ENCODE data around the gene CREM.

The CREM gene

DNA sequence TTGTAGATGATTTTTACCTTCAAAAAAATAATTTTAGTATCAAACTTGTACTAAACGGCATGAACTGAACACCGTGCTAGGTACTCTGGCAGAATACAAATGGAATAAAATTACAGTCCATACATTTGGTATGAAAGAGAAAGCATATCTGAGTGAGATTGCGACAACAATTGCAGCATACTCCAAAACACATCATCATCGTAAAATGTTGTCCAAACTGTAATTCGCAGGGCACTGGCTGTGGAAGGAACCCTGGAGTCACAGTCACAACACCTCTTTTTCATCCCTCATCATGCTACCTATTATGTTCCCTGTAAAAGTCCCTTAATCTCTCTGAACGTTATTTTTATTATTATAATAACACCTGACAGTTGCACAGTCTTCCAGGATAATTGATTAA lies 13.5 kb downstream of the CREM start:
- Histone ChIP-seq H3K9ac (ENCODE audit: low read depth, low read length) (no peak overlapping the region), H3K4me3 (ENCODE audit: low read length) (no peak overlapping the region), H3K27ac (ENCODE audit: low read length) (no peak overlapping the region), H3K9me3 (ENCODE audit: insufficient read depth, low read depth, low read length) (no peaks in the 10 kb centered on the region), H3K4me1 (ENCODE audit: insufficient read depth, low read length) (no peaks in the 10 kb centered on the region; the same call in 1 of the 2 replicates), H3K36me3 (ENCODE audit: insufficient read depth, low read depth, low read length) (no peaks in the 10 kb centered on the region), H3K27me3 (ENCODE audit: insufficient read depth, low read length) (no peaks in the 10 kb centered on the region)

GRCh38 chr10:35140727-35141126 lies 14.1 kb downstream of the CREM start:
- H3K27me3 ChIP-seq (ENCODE audit: insufficient read depth, low read length): no peaks in the 10 kb centered on the region
- no peak overlapping the region for H3K9ac ChIP-seq (ENCODE audit: low read depth, low read length)
- no peaks in the 10 kb centered on the region for H3K9me3 ChIP-seq (ENCODE audit: insufficient read depth, low read depth, low read length)

GRCh38 chr10:35150308-35150707 lies 23.7 kb downstream of the CREM start:
- H3K4me3 ChIP-seq (ENCODE audit: low read length): no peak overlapping the region

More at GRCh38 chr10:35140727-35141126, 14.1 kb downstream of the CREM start:
- no peaks in the 10 kb centered on the region for H3K36me3 ChIP-seq (ENCODE audit: insufficient read depth, low read depth, low read length)
- H3K4me3 ChIP-seq (ENCODE audit: low read length): no peak overlapping the region
- H3K27ac ChIP-seq (ENCODE audit: low read length): no peak overlapping the region
- H3K4me1 ChIP-seq (ENCODE audit: insufficient read depth, low read length): no peaks in the 10 kb centered on the region; the same call in 1 of the 2 replicates

DNA sequence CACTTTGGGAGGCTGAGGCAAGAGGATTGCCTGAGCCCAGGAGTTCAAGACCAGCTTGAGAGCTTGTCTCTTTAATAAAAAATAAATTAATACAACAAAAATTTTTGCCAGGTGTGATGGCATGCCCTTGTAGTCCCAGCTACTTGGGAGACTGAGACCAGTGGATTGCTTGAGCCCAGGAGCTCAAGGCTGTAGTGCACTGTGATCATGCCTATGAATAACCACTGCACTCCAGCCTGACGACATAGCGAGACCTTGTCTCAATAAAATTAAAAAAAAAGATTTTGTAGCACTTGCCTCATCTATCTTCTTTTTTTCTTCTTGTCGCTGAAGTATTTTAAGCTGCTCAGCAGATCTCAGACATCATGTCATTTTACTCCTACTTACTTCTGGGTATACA lies 26.3 kb downstream of the CREM start:
- Histone ChIP-seq H3K9me3 (ENCODE audit: insufficient read depth, low read depth, low read length) (no peaks in the 10 kb centered on the region), H3K27me3 (ENCODE audit: insufficient read depth, low read length) (no peaks in the 10 kb centered on the region), H3K4me1 (ENCODE audit: insufficient read depth, low read length) (no peaks in the 10 kb centered on the region), H3K4me3 (ENCODE audit: low read length) (no peak overlapping the region), H3K27ac (ENCODE audit: low read length) (no peak overlapping the region), H3K36me3 (ENCODE audit: insufficient read depth, low read depth, low read length) (no peaks in the 10 kb centered on the region; the same call in 1 of the 2 replicates), H3K9ac (ENCODE audit: low read depth, low read length) (no peak overlapping the region)

More at GRCh38 chr10:35150308-35150707, 23.7 kb downstream of the CREM start:
- Histone ChIP-seq H3K9me3 (ENCODE audit: insufficient read depth, low read depth, low read length) (no peaks in the 10 kb centered on the region), H3K9ac (ENCODE audit: low read depth, low read length) (no peak overlapping the region), H3K27me3 (ENCODE audit: insufficient read depth, low read length) (no peaks in the 10 kb centered on the region), H3K27ac (ENCODE audit: low read length) (no peak overlapping the region), H3K4me1 (ENCODE audit: insufficient read depth, low read length) (no peaks in the 10 kb centered on the region), H3K36me3 (ENCODE audit: insufficient read depth, low read depth, low read length) (no peaks in the 10 kb centered on the region; the same call in 1 of the 2 replicates)

DNA sequence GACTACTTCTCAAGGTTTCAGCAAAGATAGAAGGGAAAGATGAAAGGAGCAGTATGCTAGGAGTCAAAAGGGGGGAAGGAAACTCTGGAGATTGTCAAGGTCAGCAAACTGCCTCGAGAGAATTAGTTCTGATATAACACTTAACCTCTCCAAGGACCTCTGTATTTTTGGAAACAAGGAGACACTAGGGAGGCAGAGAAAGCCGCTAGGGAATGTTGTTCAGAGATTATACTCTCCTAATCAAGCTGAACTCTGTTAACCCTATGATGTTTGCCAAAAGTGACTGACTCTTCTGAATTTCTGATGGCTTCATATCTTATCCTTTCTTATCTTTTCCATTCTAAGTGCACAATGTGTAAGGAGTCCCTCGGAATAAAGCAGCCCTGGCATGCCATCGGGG lies 27.1 kb downstream of the CREM start:
- H3K9me3 ChIP-seq (ENCODE audit: insufficient read depth, low read depth, low read length): no peaks in the 10 kb centered on the region

DNA sequence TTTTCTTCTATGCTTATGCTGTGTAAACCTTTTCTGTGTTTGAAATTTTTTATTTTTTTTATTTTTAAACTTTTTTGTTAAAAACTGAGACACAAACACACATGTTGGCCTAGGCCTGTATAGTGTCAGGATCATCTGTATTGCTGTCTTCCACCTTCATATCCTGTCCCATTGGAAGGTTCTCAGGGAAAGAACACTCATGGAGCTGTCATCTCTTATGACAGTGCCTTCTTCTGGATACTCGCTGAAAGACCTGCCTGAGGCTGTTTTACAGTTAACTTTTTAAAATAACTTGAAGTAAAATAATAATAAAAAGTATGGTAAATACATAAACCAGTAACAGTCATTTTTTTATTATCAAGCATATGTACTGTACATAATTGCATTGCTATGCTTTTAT lies 34.1 kb downstream of the CREM start:
- Histone ChIP-seq H3K27ac (ENCODE audit: low read length) (no peak overlapping the region), H3K36me3 (ENCODE audit: insufficient read depth, low read depth, low read length) (no peaks in the 10 kb centered on the region), H3K9me3 (ENCODE audit: insufficient read depth, low read depth, low read length) (no peaks in the 10 kb centered on the region), H3K4me1 (ENCODE audit: insufficient read depth, low read length) (no peaks in the 10 kb centered on the region), H3K4me3 (ENCODE audit: low read length) (no peak overlapping the region), H3K27me3 (ENCODE audit: insufficient read depth, low read length) (no peaks in the 10 kb centered on the region), H3K9ac (ENCODE audit: low read depth, low read length) (no peak overlapping the region)

More for the DNA sequence above, 27.1 kb downstream of the CREM start:
- Histone ChIP-seq H3K27me3 (ENCODE audit: insufficient read depth, low read length) (no peaks in the 10 kb centered on the region), H3K36me3 (ENCODE audit: insufficient read depth, low read depth, low read length) (no peaks in the 10 kb centered on the region), H3K27ac (ENCODE audit: low read length) (no peak overlapping the region), H3K4me1 (ENCODE audit: insufficient read depth, low read length) (no peaks in the 10 kb centered on the region), H3K4me3 (ENCODE audit: low read length) (no peak overlapping the region), H3K9ac (ENCODE audit: low read depth, low read length) (no peak overlapping the region)

DNA sequence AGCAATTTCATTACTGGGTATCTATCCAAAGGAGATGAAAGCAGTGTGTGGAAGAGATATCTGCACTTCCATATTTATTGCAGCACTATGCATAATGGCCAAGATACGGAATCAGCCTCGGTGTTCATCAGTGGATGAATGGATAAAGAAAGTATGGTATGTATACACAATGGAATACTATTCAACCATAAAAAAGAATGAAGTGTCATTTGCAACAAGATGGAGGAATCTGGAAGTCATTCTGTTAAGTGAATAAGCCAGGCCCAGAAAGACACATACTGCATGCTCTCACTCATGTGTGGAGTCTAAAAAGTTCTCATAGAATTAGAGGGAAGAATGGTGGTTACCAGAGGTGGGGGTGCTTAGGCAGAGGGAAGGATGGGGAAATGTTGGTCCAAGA lies 35.3 kb downstream of the CREM start:
- Histone ChIP-seq H3K9ac (ENCODE audit: low read depth, low read length) (no peak overlapping the region), H3K4me3 (ENCODE audit: low read length) (no peak overlapping the region), H3K27me3 (ENCODE audit: insufficient read depth, low read length) (no peaks in the 10 kb centered on the region)

DNA sequence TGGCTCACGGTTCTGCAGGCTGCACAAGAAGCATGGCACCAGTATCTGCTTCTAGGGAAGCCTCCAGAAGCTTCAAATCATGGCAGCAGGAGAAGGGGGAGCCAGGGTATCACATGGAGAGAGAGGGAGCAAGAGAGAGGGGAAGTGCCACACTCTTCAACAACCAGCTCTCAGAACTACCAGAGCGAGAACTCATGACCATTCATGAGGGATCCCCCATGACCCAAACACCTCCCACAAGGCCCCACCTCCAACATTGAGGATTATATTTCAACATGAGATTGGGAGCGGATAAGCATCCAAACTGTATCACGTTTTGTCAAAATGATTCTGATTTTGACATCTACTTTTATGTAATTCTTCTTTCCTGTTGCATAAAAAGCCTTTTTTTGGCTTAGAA lies 38.5 kb downstream of the CREM start:
- Histone ChIP-seq H3K4me3 (ENCODE audit: low read length) (no peak overlapping the region), H3K9ac (ENCODE audit: low read depth, low read length) (no peak overlapping the region), H3K27ac (ENCODE audit: low read length) (no peak overlapping the region), H3K9me3 (ENCODE audit: insufficient read depth, low read depth, low read length) (no peaks in the 10 kb centered on the region), H3K36me3 (ENCODE audit: insufficient read depth, low read depth, low read length) (no peaks in the 10 kb centered on the region), H3K4me1 (ENCODE audit: insufficient read depth, low read length) (no peaks in the 10 kb centered on the region), H3K27me3 (ENCODE audit: insufficient read depth, low read length) (no peaks in the 10 kb centered on the region)

More for the DNA sequence above, 35.3 kb downstream of the CREM start:
- Histone ChIP-seq H3K27ac (ENCODE audit: low read length) (no peak overlapping the region), H3K36me3 (ENCODE audit: insufficient read depth, low read depth, low read length) (no peaks in the 10 kb centered on the region), H3K4me1 (ENCODE audit: insufficient read depth, low read length) (no peaks in the 10 kb centered on the region), H3K9me3 (ENCODE audit: insufficient read depth, low read depth, low read length) (no peaks in the 10 kb centered on the region)

DNA sequence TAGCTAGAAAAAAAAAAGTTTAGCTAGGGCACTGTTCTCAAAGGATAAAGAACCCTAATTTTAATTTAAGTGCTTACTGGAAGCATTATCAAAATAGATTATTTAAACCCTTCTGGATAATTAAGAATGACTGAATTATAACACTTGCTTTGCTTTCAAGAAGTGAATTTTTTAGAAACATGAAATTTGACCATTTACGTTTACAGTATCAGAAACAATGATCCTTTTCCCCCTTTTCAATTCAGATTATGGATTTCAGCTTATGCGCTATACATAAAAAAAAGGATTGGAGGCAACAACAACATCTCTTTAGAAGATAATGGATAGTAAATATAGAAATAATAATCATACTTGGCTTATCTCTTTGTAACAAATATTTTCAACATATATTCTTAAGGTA lies 39.2 kb downstream of the CREM start:
- Histone ChIP-seq H3K4me3 (ENCODE audit: low read length) (no peak overlapping the region), H3K36me3 (ENCODE audit: insufficient read depth, low read depth, low read length) (no peaks in the 10 kb centered on the region), H3K27me3 (ENCODE audit: insufficient read depth, low read length) (no peaks in the 10 kb centered on the region), H3K9ac (ENCODE audit: low read depth, low read length) (no peak overlapping the region), H3K4me1 (ENCODE audit: insufficient read depth, low read length) (no peaks in the 10 kb centered on the region), H3K27ac (ENCODE audit: low read length) (no peak overlapping the region), H3K9me3 (ENCODE audit: insufficient read depth, low read depth, low read length) (no peaks in the 10 kb centered on the region)

DNA sequence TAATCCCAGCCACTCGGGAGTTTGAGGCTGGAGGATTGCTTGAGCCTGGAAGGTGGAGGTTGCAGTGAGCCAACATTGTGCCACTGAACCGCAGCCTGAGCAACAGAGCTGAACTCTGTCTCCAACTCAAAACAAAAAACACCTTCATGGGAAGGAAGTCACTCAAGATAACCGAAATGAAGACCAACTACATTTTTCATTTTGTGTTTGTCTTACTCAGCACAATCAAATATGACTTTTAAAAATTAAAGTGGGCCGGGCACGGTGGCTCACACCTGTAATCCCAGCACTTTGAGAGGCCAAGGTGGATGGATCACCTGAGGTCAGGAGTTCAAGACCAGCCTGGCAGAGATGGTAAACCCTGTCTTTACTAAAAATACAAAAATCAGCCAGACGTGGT lies 40.0 kb downstream of the CREM start:
- H3K27ac ChIP-seq (ENCODE audit: low read length): no peak overlapping the region
- no peak overlapping the region for H3K4me3 ChIP-seq (ENCODE audit: low read length)
- no peaks in the 10 kb centered on the region for H3K27me3 ChIP-seq (ENCODE audit: insufficient read depth, low read length)
- H3K36me3 ChIP-seq (ENCODE audit: insufficient read depth, low read depth, low read length): no peaks in the 10 kb centered on the region
- H3K4me1 ChIP-seq (ENCODE audit: insufficient read depth, low read length): no peaks in the 10 kb centered on the region
- H3K9ac ChIP-seq (ENCODE audit: low read depth, low read length): no peak overlapping the region
- no peaks in the 10 kb centered on the region for H3K9me3 ChIP-seq (ENCODE audit: insufficient read depth, low read depth, low read length)

DNA sequence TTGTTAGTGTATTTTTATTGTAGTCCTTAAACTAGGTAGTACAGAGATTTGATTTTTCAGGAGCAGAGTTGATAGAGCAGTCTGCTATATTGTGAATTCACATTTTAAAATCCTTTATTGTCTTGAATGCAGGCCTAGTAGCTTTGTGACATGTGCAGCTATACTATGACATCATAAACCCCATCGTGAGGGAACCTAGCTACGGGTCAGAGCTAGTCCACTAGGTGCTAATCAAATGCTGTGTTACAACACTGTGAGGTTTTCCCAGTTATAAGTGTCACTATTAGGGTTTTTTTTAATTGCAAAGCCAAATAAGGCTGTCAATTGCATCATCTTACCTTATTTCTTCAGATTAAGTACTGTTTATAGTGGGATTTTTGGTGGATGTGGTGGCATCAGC lies 40.7 kb downstream of the CREM start:
- H3K27me3 ChIP-seq (ENCODE audit: insufficient read depth, low read length): no peaks in the 10 kb centered on the region
- no peaks in the 10 kb centered on the region for H3K9me3 ChIP-seq (ENCODE audit: insufficient read depth, low read depth, low read length)
- H3K9ac ChIP-seq (ENCODE audit: low read depth, low read length): no peak overlapping the region
- no peak overlapping the region for H3K27ac ChIP-seq (ENCODE audit: low read length)
- no peaks in the 10 kb centered on the region for H3K36me3 ChIP-seq (ENCODE audit: insufficient read depth, low read depth, low read length)
- H3K4me1 ChIP-seq (ENCODE audit: insufficient read depth, low read length): no peaks in the 10 kb centered on the region
- H3K4me3 ChIP-seq (ENCODE audit: low read length): no peak overlapping the region

DNA sequence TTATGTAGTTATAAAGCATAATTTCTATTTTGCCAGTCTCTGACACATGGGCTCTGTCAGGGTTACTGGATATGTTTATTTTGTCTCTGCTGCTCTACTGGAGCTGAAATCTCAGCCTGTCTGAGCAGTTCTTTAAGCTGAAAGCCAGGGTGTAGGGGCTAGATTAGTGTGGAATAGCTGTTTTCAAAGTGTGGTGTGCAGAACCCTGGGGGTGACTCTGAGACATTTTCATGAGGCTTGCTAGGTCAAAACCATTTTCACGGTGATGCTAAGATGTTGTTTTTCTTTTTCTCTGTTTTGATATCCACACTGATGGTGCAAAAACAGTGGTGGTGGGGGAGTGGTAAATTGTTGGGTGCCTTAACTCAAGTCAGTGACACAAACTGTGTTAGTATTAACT lies 45.5 kb downstream of the CREM start:
- no peaks in the 10 kb centered on the region for H3K9me3 ChIP-seq (ENCODE audit: insufficient read depth, low read depth, low read length)
- H3K36me3 ChIP-seq (ENCODE audit: insufficient read depth, low read depth, low read length): no peaks in the 10 kb centered on the region
- no peak overlapping the region for H3K27ac ChIP-seq (ENCODE audit: low read length)
- no peaks in the 10 kb centered on the region for H3K27me3 ChIP-seq (ENCODE audit: insufficient read depth, low read length)
- H3K4me1 ChIP-seq (ENCODE audit: insufficient read depth, low read length): no peaks in the 10 kb centered on the region
- H3K9ac ChIP-seq (ENCODE audit: low read depth, low read length): no peak overlapping the region
- no peak overlapping the region for H3K4me3 ChIP-seq (ENCODE audit: low read length)

GRCh38 chr10:35172574-35172973 lies 45.9 kb downstream of the CREM start:
- Histone ChIP-seq H3K27me3 (ENCODE audit: insufficient read depth, low read length) (no peaks in the 10 kb centered on the region), H3K36me3 (ENCODE audit: insufficient read depth, low read depth, low read length) (no peaks in the 10 kb centered on the region), H3K4me3 (ENCODE audit: low read length) (no peak overlapping the region), H3K4me1 (ENCODE audit: insufficient read depth, low read length) (no peaks in the 10 kb centered on the region), H3K27ac (ENCODE audit: low read length) (no peak overlapping the region), H3K9ac (ENCODE audit: low read depth, low read length) (no peak overlapping the region), H3K9me3 (ENCODE audit: insufficient read depth, low read depth, low read length) (no peaks in the 10 kb centered on the region)
